Right lobe of liver (tissue), 4 donors: ENCODE measurements around the gene EPHB3.
"Not testable (repeated sequence)": the region's sequence is repeated elsewhere in the genome, so short reads cannot be mapped to it uniquely, and the experiment has no call there.

Experiments
- CTCF ChIP-seq, 4 donors: fragments of 200-600 bp in 3 of 4; fragments of 450-650 bp in 1 of 4; IDR thresholded peaks; one replicate each; pipeline versions ENCODE4 v1.5.1 to v1.8.0; 2016 to 2022; ENCODE audit warnings: antibody characterized with exemption in 4 of 4, mild to moderate bottlenecking in 2 of 4
- POLR2A ChIP-seq: fragments of 450-650 bp; IDR thresholded peaks from one replicate; pipeline ENCODE4 v1.6.1; 2017; ENCODE audit warnings: antibody characterized with exemption, mild to moderate bottlenecking
- donor health status: DM: no; HTN: no; CAD: no.
- donor health status: DM: no; HTN: no; CAD: no.
- donor health status: DM: no; HTN: yes; CAD: no.

- TF ChIP-seq CTCF (IDR thresholded peaks at IDR 0.05); POLR2A: not testable (repeated sequence)
Observed at GRCh38 chr3:184622156-184622555, 60.6 kb downstream of the EPHB3 start.
